RWPE1 (cell line): ENCODE measurements around the gene SLC25A18.
A peak's percentile ranks its signal among the peaks of the same experiment; 100 is the strongest.

Experiments used
- CTCF ChIA-PET: fragments of 350-600 bp; sonication (Branson Sonifier 250); formaldehyde crosslinking; extraction: SDS; loops from one replicate; lab custom pipeline; 2021; lab: Yijun Ruan, JAX
- POLR2A ChIA-PET: fragments of 400-600 bp; formaldehyde crosslinking; extraction: SDS; loops from one replicate; lab custom pipeline; 2020; ENCODE audit warnings: antibody characterized with exemption; ENCODE audit not compliant: low non-redundant PET; lab: Yijun Ruan, JAX
- DNase-seq: peaks from one replicate; pipeline ENCODE4 v3.0.0; 2012; ENCODE audit warnings: low spot score
- H3K27ac ChIP-seq: fragments of 450-650 bp; 2 replicates; pipeline ENCODE4 v1.5.1; 2017
- TF ChIP-seq, protein P1 (sequence below): fragments of 450-650 bp; conservative IDR thresholded peaks from 2 replicates; pipeline ENCODE4 v1.5.1; 2017; ENCODE audit warnings: low read depth, mild to moderate bottlenecking

The SLC25A18 gene

DNA sequence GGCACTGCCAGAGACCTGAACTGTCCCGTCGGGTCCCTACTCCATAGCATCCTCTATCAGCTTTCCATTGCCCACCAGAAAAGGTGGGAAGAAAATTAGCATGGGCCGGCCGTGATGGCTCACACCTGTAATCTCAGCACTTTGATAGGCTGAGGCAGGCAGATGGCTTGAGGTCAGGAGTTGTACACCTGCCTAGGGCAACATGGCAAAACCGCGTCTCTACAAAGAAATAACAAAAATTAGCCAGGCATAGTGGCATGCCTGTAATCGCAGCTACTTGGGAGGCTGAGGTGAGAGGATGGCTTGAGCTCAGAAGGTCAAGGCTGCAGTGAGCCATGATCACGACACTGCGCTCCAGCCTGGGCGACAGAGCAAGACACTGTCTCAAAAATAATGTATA lies 3.5 kb downstream of the SLC25A18 start:
- no peak for DNase-seq
- TF ChIP-seq, protein P1, sequence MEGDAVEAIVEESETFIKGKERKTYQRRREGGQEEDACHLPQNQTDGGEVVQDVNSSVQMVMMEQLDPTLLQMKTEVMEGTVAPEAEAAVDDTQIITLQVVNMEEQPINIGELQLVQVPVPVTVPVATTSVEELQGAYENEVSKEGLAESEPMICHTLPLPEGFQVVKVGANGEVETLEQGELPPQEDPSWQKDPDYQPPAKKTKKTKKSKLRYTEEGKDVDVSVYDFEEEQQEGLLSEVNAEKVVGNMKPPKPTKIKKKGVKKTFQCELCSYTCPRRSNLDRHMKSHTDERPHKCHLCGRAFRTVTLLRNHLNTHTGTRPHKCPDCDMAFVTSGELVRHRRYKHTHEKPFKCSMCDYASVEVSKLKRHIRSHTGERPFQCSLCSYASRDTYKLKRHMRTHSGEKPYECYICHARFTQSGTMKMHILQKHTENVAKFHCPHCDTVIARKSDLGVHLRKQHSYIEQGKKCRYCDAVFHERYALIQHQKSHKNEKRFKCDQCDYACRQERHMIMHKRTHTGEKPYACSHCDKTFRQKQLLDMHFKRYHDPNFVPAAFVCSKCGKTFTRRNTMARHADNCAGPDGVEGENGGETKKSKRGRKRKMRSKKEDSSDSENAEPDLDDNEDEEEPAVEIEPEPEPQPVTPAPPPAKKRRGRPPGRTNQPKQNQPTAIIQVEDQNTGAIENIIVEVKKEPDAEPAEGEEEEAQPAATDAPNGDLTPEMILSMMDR = no peak
- POLR2A ChIA-PET = no interaction called here
- CTCF ChIA-PET = no interaction called here
- no peak overlapping the region for H3K27ac ChIP-seq

DNA sequence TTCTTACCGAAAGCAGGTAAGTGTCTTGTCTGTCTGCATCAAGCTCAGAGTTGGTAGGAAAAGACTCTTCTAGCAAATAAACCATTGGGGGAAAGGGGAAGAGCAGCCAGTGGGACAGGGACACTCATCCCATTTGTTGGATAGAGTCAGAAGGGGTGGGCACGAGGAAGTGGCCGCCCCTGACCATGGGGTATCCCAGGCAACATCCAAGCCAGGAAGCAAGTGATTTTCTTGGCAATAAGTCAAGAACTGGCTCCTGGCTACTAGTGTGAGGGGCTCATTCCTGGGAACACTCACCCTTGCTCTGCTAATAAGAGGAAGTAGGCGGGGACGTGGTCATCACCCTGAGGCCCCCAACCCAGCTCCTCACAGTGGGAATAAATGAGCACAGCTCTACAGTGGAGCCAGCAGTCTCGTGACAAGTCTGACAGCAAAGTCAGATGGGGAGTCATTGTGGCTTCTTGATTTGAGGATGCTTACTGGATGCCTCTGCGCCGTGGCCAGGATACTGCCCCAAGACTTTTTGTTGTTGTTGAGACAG lies 6.7 kb downstream of the SLC25A18 start:
- DNase-seq = no peak
- peak overlapping the region; percentile 66; the same call in 1 of the 2 replicates for H3K27ac ChIP-seq
- POLR2A ChIA-PET = no interaction called here
- CTCF ChIA-PET = interaction anchor here (2.7 kb wide), 1 partner anchor 12 kb away, joined by 10 read pairs; no protein-coding TSS in a partner anchor
- TF ChIP-seq, protein P1 = no peak

DNA sequence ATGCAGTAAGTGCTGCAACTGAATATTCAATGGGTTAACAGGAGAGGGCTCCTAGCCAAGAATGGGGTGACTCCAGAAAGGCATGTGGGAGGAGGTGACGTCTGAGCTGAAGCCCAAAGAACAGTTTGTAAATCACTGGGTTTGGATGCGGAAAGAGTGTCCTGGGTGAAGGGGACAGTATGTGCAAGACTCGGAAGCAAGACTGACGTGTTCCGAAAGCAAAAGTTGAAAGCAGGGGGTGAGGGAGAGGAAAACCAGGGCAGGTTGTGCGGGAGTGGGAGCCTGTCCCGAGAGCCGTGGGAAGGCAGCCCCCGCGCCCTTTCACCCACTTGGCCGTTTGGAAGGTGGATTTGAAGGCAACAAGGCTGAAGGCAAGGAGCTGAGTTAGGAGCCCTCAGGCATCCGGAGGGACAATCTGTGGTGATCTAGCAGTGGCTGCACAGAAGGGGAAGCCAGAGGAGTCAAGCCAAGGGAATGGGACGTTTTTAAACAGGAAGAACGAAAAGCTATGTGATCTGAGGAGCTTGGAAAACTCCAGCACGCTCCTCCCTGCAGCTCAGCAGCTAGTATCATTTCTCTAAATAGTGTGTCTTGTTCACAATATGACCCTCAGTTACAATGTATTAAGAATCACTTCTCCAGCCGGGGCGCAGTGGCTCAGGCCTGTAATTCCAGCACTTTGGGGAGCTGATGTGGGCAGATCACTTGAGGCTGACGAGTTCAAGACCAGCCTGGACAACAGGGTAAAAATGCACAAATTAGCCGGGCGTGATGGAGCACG lies 7.7 kb downstream of the SLC25A18 start:
- TF ChIP-seq, protein P1 = no peak
- CTCF ChIA-PET = interaction anchor here (0.6 to 2.7 kb wide), 2 partner anchors 13 to 87 kb away, joined by 6 to 10 read pairs; no protein-coding TSS in a partner anchor
- DNase-seq = peak; percentile 3
- POLR2A ChIA-PET = no interaction called here
- H3K27ac ChIP-seq = peak overlapping the region; percentile 66

DNA sequence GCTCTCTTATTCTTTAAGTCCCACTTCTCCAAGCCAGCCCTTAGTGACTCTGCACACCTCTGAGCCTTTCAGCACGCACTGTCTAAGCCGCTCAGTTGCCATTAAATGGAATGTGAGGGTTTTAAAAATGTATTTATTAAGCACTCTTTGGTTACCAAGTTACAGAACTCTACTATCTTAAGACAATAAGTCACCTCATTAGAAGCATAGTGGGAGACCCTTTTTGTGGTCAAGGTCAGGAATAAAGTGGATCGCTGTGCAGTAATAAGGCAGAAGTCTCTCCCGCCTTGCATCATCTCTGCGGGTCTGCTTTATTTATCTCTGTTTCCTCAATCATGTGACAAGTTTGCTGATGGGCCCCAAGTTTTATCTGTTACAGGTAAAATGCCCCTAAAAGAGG lies 11.9 kb downstream of the SLC25A18 start:
- ChIA-PET CTCF (interaction anchor here (0.6 kb wide), 1 partner anchor 270 kb away, joined by 3 read pairs; no protein-coding TSS in a partner anchor), POLR2A (no interaction called here)
- TF ChIP-seq, protein P1 = no peak
- no peak overlapping the region for H3K27ac ChIP-seq
- DNase-seq = no peak

DNA sequence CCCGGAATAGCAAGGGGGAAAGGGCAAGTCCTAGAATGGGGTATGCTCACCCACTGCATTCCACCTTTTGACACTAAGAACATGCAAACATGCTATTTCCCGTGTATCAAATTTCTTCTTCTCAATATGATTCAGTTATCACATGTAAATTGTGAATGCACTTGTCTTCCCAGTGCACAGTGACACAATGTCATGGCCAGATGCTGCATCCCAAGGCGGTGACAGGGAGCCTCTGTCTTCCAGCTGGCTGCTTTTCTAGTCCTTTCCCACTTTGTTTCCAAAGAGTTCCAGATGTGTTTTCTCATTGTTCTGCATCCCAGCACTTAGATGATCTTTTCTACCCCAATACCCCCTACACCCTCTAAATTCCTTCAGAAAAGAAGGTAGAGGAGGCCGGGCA lies 12.4 kb downstream of the SLC25A18 start:
- no peak for DNase-seq
- POLR2A ChIA-PET = no interaction called here
- CTCF ChIA-PET = no interaction called here
- TF ChIP-seq, protein P1 = no peak
- H3K27ac ChIP-seq = peak overlapping the region; percentile 90

DNA sequence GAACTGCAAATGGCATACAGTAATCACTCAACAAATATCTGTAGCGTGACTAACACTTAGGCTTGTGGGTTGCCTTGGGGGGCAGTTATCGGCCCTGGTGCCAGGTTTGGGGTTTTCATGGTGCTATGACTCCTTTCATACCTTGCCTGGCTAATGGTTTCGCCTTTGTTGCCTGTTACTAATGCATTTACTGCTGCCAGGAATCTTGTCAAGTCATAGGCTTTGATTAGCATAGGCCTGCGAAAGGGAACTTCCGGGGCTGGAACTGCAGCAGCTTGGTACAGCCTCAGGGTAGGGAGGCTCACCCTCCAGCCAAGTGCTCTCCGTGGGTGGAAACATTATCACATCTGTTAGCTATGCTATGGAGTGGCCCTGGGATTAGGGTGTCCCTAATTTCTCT lies 13.2 kb downstream of the SLC25A18 start:
- ChIA-PET CTCF (no interaction called here), POLR2A (no interaction called here)
- peak; percentile 84 for DNase-seq
- peak overlapping the region; percentile 90 for H3K27ac ChIP-seq
- TF ChIP-seq, protein P1 = no peak
